Thyroid gland (tissue), 4 donors: ENCODE results near the gene H2AZ1. TPM values are rescaled to one million over a fixed set of nuclear protein-coding genes. Genes with fewer than 3 reads are reported as not detected.

ENCODE experiments used
- DNase-seq, 2 donors: peaks; one replicate each; pipeline ENCODE4 v3.0.0-alpha.2; 2019
- H3K27ac ChIP-seq, 3 donors: fragments of 200-600 bp; sonication (generic); 1 replicate in 2 of 3; 2 replicates in 1 of 3; pipeline ENCODE4 v1.5.1; 2016 to 2019; ENCODE audit warnings: mild to moderate bottlenecking in 1 of 3, moderate library complexity in 1 of 3
- H3K27me3 ChIP-seq: fragments of 200-600 bp; sonication (generic); one replicate; pipeline ENCODE4 v1.5.1; 2019
- H3K36me3 ChIP-seq, 2 donors: fragments of 200-600 bp; sonication (generic); one replicate each; pipeline ENCODE4 v1.5.1; 2016 to 2019
- H3K4me1 ChIP-seq, 2 donors: fragments of 200-600 bp; sonication (generic); one replicate each; pipeline ENCODE4 v1.5.1; 2017 to 2019
- H3K4me3 ChIP-seq, 3 donors: fragments of 200-600 bp; sonication (generic); replicated peaks in 1 of 3; 1 replicate in 2 of 3; 2 replicates in 1 of 3; pipeline ENCODE4 v1.5.1; 2016; ENCODE audit warnings: mild to moderate bottlenecking in 1 of 3
- H3K9me3 ChIP-seq: fragments of 200-600 bp; sonication (generic); one replicate; pipeline ENCODE4 v1.5.1; 2017
- POLR2A ChIP-seq, 2 donors: fragments of 450-650 bp; IDR thresholded peaks; one replicate each; pipeline ENCODE4 v1.6.1; 2017; ENCODE audit warnings: antibody characterized with exemption in 2 of 2, mild to moderate bottlenecking in 2 of 2, moderate library complexity in 1 of 2
- WGBS, 2 donors: methylation state at CpG; one replicate each; pipeline ENCODE4 v1.1.5; 2017; 5-methylcytosine and 5-hydroxymethylcytosine counted together
- intact Hi-C: fragments of 100-400 bp; cut with DNase I; formaldehyde crosslinking; loops from one replicate; pipeline ENCODE4 v1.15.1; 2023
- total RNA-seq, 4 donors: library from RNA; depleted of rRNA; stranded (reverse); fragments of >200 nt; gene quantifications; one replicate each; pipeline ENCODE4 v1.2.3, GENCODE V29; 2016
- TF ChIP-seq, protein P1 (sequence below), 6 experiments: fragments of 200-600 bp in 3 of 6; fragments of 450-650 bp in 3 of 6; sonication (generic) in 3 of 6; IDR thresholded peaks; one replicate each; pipeline ENCODE4 v1.5.1; 2016 to 2019; ENCODE audit warnings: antibody characterized with exemption in 6 of 6, mild to moderate bottlenecking in 2 of 6, inconsistent platforms in 1 of 6, moderate library complexity in 1 of 6

H2AZ1 gene
- total RNA-seq: 100 to 1,000 TPM; 141 to 185 (median 150) TPM

DNA sequence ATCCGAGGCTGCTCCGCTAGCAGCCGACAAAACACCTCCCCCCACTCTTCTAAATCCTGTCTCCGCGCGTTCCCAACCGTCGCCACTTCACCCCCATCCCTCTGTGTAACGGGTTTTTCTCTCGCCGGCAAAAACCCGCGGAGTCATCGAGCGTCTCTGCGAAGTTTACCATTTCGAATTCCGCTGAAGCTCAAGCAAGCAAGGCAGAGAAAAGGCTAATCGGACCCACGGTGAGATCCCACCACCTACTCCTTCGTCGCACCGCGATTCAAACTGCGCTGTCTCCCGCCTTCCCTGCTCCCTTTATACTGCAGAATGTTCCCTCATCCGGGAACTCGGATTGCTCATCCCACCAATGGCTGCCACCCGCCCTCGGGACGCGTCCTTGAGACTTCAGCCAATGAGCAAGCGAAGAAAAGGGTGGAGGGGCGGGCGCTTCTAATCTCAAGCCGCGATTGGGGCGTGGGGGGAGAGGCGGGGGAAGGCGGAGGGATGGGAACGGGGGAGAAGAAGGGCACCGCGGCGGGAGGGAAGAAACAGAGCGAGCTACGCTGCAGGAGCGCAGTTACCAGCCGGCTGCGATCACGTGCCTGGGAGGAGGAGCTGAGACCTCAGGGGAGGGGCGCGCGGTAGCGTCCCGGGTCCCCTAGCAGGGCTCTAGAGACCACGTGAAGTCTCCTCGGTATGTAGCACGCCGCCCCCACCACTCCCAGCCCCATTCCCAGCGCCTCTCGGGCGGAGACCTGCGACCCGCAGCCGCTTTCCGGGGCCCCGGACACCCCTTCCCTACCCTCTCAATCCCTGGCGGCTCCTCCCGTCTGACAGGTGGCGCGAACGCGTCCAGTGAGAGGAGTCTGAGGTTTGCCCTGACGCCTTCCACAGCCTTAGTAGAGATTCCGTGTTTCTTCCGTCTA lies at the start of gene H2AZ1:
TSS of gene H2AZ1 (minus strand) at position 277 of the 914 bp plus-strand sequence. CDS start at position 172, 105 bp downstream.
- H3K27ac ChIP-seq: peak within 1 kb of the TSS; percentile 59 to 86 (median 82)
- H3K27me3 ChIP-seq: no peaks in the 10 kb centered on the region
- WGBS, 2 donors: 0 to 1% methylated on average over 38 to 51 of the region's 76 CpGs
- peaks cover 9 to 22% of the 10 kb centered on the region in 2 donors for H3K4me1 ChIP-seq
- intact Hi-C loops: loop anchor here (5.0 to 10.0 kb wide), 3 partner anchors 58 to 388 kb away; partner anchors contain the start of genes DAPP1, LAMTOR3 and TRMT10A
- TF ChIP-seq, protein P1, sequence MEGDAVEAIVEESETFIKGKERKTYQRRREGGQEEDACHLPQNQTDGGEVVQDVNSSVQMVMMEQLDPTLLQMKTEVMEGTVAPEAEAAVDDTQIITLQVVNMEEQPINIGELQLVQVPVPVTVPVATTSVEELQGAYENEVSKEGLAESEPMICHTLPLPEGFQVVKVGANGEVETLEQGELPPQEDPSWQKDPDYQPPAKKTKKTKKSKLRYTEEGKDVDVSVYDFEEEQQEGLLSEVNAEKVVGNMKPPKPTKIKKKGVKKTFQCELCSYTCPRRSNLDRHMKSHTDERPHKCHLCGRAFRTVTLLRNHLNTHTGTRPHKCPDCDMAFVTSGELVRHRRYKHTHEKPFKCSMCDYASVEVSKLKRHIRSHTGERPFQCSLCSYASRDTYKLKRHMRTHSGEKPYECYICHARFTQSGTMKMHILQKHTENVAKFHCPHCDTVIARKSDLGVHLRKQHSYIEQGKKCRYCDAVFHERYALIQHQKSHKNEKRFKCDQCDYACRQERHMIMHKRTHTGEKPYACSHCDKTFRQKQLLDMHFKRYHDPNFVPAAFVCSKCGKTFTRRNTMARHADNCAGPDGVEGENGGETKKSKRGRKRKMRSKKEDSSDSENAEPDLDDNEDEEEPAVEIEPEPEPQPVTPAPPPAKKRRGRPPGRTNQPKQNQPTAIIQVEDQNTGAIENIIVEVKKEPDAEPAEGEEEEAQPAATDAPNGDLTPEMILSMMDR (IDR thresholded peaks at IDR 0.05): no peak
- TF ChIP-seq POLR2A (IDR thresholded peaks at IDR 0.05): peak; percentile 76 to 93
- peak within 1 kb of the TSS; percentile 46 to 95 (median 64) for H3K4me3 ChIP-seq
- H3K36me3 ChIP-seq: no peaks in the 10 kb centered on the region
- peak; percentile 99 to 100 for DNase-seq
- no peaks in the 10 kb centered on the region for H3K9me3 ChIP-seq

DNA sequence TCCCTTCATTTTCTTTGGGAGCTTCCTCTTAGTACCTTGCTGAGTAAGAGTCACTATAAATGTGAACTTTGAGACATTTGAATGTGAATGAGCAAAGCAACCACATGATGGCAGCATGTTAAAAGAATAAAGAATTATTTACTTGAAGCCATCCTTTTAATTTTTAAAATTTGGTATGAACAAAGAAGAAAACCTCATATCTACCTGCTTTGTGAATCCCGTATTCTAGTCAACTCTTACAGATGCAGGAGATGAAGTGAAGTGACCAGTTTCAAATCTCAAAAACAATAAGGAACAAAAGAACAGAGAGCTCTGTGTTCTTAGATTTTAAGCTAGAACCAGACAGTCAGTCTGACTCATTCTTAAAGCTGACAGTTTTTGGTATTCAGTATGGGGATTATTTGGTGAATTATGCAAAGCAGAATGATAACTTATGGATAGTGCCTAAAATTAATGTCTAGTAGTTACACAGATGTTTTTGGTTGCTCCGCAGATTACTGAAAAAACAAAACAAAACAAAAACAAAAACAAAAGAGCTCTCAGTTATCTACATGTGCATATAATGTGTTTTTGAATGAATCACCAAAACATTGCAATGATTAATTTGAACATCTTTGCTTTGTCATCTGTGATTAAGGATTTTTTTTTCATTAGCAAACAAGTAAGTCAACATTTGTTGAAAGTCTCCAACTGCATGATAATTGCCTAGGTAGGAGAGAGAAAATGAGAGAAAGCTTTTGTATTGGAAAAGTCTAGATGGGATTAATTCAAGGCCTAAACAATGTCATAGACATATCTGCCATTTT lies 48.2 kb upstream of the H2AZ1 start:
- Histone ChIP-seq H3K4me1 (no peaks in the 10 kb centered on the region), H3K27ac (no peak overlapping the region), H3K27me3 (no peaks in the 10 kb centered on the region), H3K36me3 (no peaks in the 10 kb centered on the region), H3K9me3 (no peaks in the 10 kb centered on the region), H3K4me3 (no peak overlapping the region)
- TF ChIP-seq, protein P1 (IDR thresholded peaks at IDR 0.05): peak in 3 of 6 experiments; percentile 7 to 27 (median 12)
- TF ChIP-seq POLR2A (IDR thresholded peaks at IDR 0.05): no peak
- 62 to 70% methylated on average over 2 of the region's 2 CpGs for WGBS, 2 donors
- intact Hi-C loops: no loop called here
- no peak for DNase-seq

DNA sequence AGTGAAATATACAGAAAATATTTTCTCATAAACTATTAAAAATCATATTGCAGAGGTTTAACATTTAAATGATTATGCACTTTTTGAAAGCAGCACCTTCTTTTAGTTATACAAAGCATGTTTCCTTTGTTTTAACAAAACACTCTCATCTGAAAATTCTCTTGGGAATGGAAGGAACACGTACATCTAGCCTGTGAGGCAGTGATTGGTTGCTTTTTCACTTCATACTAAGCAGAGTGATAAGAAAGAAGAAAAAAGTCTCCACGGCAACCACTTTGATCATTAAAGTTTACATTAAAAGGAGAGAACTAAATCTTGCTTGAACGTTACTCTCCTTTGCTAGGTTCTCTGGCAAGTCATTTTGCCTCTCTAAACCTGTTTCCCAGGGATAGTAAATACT lies 41.7 kb upstream of the H2AZ1 start:
- intact Hi-C loops: no loop called here
- H3K4me1 ChIP-seq: no peaks in the 10 kb centered on the region
- WGBS, 2 donors: 44 to 48% methylated on average over 3 of the region's 3 CpGs
- H3K4me3 ChIP-seq: no peak overlapping the region
- no peak for TF ChIP-seq POLR2A (IDR thresholded peaks at IDR 0.05)
- TF ChIP-seq, protein P1 (IDR thresholded peaks at IDR 0.05): no peak
- no peak for DNase-seq
- H3K9me3 ChIP-seq: no peaks in the 10 kb centered on the region
- H3K27ac ChIP-seq: no peak overlapping the region
- H3K27me3 ChIP-seq: no peaks in the 10 kb centered on the region
- H3K36me3 ChIP-seq: no peaks in the 10 kb centered on the region

DNA sequence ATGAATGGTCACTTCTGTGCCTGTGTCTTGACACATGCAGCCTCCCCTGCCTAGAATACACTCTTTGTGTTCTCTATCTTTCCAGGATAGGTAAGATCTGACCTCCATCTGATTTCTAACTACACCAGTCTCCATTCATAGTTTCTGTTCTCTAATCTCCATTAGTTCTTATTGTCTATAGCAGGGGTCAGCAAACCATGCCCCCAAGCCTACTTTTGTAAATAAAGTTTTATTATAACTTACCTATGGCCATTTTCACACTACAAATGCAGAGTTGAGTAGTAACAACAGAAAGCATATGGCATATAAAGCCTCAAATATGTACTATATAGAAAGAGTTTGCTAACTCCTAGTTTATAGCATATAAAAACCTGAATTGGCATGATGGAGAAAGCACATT lies 37.6 kb upstream of the H2AZ1 start:
- intact Hi-C loops: no loop called here
- no peaks in the 10 kb centered on the region for H3K36me3 ChIP-seq
- H3K4me3 ChIP-seq: no peak overlapping the region
- no peak overlapping the region for H3K27ac ChIP-seq
- no peaks in the 10 kb centered on the region for H3K27me3 ChIP-seq
- H3K4me1 ChIP-seq: no peaks in the 10 kb centered on the region
- no peaks in the 10 kb centered on the region for H3K9me3 ChIP-seq
- no peak for DNase-seq
- TF ChIP-seq POLR2A (IDR thresholded peaks at IDR 0.05): no peak

DNA sequence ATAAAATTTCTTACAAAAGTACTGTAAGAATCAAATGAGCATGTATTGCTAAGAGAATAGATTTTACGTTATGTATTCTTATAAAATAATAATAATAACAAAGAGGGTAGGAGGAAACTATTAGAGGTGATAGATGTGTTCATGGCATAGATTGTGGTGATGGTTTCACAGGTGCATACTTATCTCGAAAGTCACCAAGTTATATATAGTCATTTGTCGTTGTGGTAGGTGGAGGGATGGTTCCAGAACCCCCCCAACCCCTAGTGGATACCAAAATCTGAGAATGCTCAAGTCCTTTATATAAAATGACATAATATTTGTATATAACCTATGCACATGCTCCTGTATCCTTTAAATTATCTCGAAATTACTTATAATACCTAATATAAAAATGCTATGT lies 36.7 kb upstream of the H2AZ1 start:
- no peak for DNase-seq
- Histone ChIP-seq H3K9me3 (no peaks in the 10 kb centered on the region), H3K36me3 (no peaks in the 10 kb centered on the region), H3K27me3 (no peaks in the 10 kb centered on the region), H3K4me1 (no peaks in the 10 kb centered on the region), H3K27ac (no peak overlapping the region), H3K4me3 (no peak overlapping the region)
- TF ChIP-seq, protein P1 (IDR thresholded peaks at IDR 0.05): no peak
- intact Hi-C loops: no loop called here
- WGBS, 2 donors: 88 to 90% methylated on average over 4 of the region's 4 CpGs
